K562 (cell line): ENCODE results near the gene NRG3.

Source experiments
- ELK1 ChIP-seq: sonication (generic); formaldehyde crosslinking; IDR thresholded peaks from 2 replicates; pipeline ENCODE4 v1.8.1; 2022; ENCODE audit warnings: missing genetic modification reagents
- ETV1 ChIP-seq: fragments of 450-650 bp; conservative IDR thresholded peaks from 2 replicates; pipeline ENCODE4 v1.6.1; 2016; ENCODE audit warnings: missing genetic modification characterization, control low read depth, low read depth, missing compliant biosample characterization
- ILK ChIP-seq: fragments of 450-650 bp; IDR thresholded peaks from 2 replicates; pipeline ENCODE4 v1.6.1; 2016; ENCODE audit warnings: missing genetic modification characterization, low read depth, mild to moderate bottlenecking, missing compliant biosample characterization, moderate library complexity, borderline replicate concordance
- NFIC ChIP-seq: fragments of 450-650 bp; IDR thresholded peaks from 2 replicates; pipeline ENCODE4 v1.6.1; 2017; ENCODE audit warnings: mild to moderate bottlenecking, inconsistent platforms
- POLR2A ChIP-seq: fragments of 450-650 bp; conservative IDR thresholded peaks from 2 replicates; pipeline ENCODE4 v1.6.1; 2016
- POLR2AphosphoS5 ChIP-seq: IDR thresholded peaks from 2 replicates; pipeline ENCODE4 v1.6.1; 2011; ENCODE audit warnings: mild to moderate bottlenecking, low read depth, low read length, moderate library complexity; ENCODE audit not compliant: control insufficient read depth, insufficient read depth
- SMARCC2 ChIP-seq: fragments of 450-650 bp; IDR thresholded peaks from 2 replicates; pipeline ENCODE4 v1.6.1; 2017; ENCODE audit warnings: antibody characterized with exemption, moderate library complexity, mild to moderate bottlenecking, low read depth
- UBTF ChIP-seq, 2 experiments: IDR thresholded peaks; 2 replicates each; pipeline ENCODE4 v1.6.1; 2012; ENCODE audit warnings: improper control_type of control experiment in 2 of 2, low read depth in 2 of 2, low read length in 2 of 2, borderline replicate concordance in 1 of 2
- ZBTB11 ChIP-seq, 3 experiments: fragments of 200-800 bp in 1 of 3; fragments of 250-450 bp in 1 of 3; fragments of 450-650 bp in 1 of 3; sonication (Bioruptor Pico) in 1 of 3; sonication (Bioruptor generic) in 1 of 3; formaldehyde crosslinking in 1 of 3; IDR thresholded peaks; 2 replicates each; pipeline versions ENCODE4 v1.6.1 to v1.8.0; 2016 to 2022; ENCODE audit warnings: mild to moderate bottlenecking in 2 of 3, missing genetic modification characterization in 2 of 3, missing compliant biosample characterization in 1 of 3, moderate library complexity in 1 of 3
- ZNF24 ChIP-seq: fragments of 450-650 bp; IDR thresholded peaks from 2 replicates; pipeline ENCODE4 v1.6.1; 2016
- ZNF668 ChIP-seq: fragments of 250-450 bp; sonication (Bioruptor Pico); IDR thresholded peaks from 2 replicates; pipeline ENCODE4 v1.8.0; 2022; ENCODE audit warnings: mild to moderate bottlenecking, inconsistent platforms
- TF ChIP-seq, protein P1 (sequence below), 3 experiments: IDR thresholded peaks in 2 of 3; conservative IDR thresholded peaks in 1 of 3; 2 replicates each; pipeline ENCODE4 v1.5.1; 2011 to 2012; ENCODE audit warnings: low read length in 3 of 3, mild to moderate bottlenecking in 3 of 3, control low read depth in 2 of 3, improper control_type of control experiment in 1 of 3, inconsistent platforms in 1 of 3, low read depth in 1 of 3, mixed read lengths in 1 of 3, moderate library complexity in 1 of 3; ENCODE audit not compliant: insufficient read depth in 2 of 3

DNA sequence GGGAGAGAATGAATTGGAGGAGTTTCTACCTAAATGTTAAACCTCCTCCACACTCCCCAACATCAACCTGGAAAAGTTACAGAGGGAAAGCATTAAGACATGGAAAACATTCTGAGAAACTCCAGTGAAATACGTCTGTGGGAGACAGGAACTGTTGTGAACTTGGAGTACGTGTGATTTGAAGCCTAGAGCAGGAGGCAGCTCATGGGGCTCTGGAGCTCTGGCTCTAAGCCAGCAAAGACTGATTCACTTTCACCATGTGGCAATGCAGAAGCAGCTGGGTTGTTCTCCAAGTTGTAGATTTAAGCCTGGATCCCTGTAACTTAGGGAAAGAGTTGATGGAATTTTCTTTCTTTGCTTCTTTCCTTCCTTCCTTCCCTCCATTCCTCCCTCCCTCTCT is 503.2 kb downstream of the NRG3 start:
- TF ChIP-seq, protein P1, sequence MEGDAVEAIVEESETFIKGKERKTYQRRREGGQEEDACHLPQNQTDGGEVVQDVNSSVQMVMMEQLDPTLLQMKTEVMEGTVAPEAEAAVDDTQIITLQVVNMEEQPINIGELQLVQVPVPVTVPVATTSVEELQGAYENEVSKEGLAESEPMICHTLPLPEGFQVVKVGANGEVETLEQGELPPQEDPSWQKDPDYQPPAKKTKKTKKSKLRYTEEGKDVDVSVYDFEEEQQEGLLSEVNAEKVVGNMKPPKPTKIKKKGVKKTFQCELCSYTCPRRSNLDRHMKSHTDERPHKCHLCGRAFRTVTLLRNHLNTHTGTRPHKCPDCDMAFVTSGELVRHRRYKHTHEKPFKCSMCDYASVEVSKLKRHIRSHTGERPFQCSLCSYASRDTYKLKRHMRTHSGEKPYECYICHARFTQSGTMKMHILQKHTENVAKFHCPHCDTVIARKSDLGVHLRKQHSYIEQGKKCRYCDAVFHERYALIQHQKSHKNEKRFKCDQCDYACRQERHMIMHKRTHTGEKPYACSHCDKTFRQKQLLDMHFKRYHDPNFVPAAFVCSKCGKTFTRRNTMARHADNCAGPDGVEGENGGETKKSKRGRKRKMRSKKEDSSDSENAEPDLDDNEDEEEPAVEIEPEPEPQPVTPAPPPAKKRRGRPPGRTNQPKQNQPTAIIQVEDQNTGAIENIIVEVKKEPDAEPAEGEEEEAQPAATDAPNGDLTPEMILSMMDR (IDR thresholded peaks at IDR 0.05 in 2 of 3, conservative IDR thresholded peaks at IDR 0.05 in 1 of 3; ENCODE audit: insufficient read depth in 2 of 3, low read depth in 1 of 3, low read length in 3 of 3): no peak
- TF ChIP-seq ILK (tag) (no peak), ELK1 (CRISPR knock-in tag) (no peak), NFIC (no peak), ZNF668 (CRISPR knock-in tag) (no peak), ZNF24 (no peak), POLR2AphosphoS5 (no peak), ZBTB11 (CRISPR knock-in tag; IDR thresholded peaks at IDR 0.05) (no peak), UBTF (IDR thresholded peaks at IDR 0.05; ENCODE audit: borderline replicate concordance in 1 of 2, low read depth in 2 of 2, low read length in 2 of 2) (no peak), POLR2A (no peak), SMARCC2 (no peak), ETV1 (tag) (no peak)
